ENCODE data around the gene SRSF8. TPM values are rescaled to one million over a fixed set of nuclear protein-coding genes. Genes with fewer than 3 reads are reported as not detected.

SRSF8 gene
- total RNA-seq, 4 donors from 2014 or later = 28.5 to 37.8 (median 33.3) TPM

DNA sequence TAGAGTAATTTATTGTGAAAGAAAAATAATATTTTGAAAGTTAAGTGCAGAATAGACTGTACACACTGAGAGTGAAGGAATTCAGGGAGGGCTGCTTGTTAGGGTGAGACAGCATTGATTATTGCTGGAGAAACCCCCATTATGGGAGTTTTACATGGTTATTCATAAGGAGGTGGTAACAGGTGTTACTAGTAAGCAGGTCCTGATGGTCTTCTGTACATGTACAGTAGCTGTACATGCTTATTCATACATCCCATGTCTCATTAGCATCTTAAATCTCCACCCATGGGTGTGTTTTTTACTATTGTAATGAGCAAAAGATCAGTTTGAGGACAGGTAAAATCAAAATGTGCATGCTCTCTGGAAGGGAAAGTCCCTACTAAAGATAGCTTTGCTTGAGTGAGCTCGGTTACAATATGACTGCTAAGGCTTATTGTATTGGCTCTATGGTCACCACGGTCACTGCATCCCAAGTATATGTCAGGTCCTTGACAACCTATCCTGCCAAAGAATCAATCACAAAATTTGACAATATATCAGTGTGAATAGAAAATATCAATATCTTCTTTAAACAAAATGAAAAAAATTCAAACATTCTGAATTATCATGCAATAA is 11.3 kb upstream of the SRSF8 start:
- Histone ChIP-seq H3K9me3 (no peaks in the 10 kb centered on the region), H3K4me3 (no peak overlapping the region), H3K27ac (no peak overlapping the region), H3K36me3 (no peaks in the 10 kb centered on the region), H3K4me1 (no peaks in the 10 kb centered on the region), H3K27me3 (peaks cover 5% of the 10 kb centered on the region)
- in situ Hi-C loops (cut with MboI; ENCODE audit: low pct_ligation_motif_present in 1 of 4, low pct_unique_long_range_greater_than_20kb in 1 of 4, low sequenced_read_pairs in 3 of 4) = no loop called here
- intact Hi-C loops (cut with DNase I; ENCODE audit: low total_unique reads) = no loop called here
- WGBS, 2 donors (ENCODE audit: low coverage in 1 of 2) = 41 to 50% methylated on average over 2 of the region's 2 CpGs
- no peak for TF ChIP-seq EP300 (IDR thresholded peaks at IDR 0.05; ENCODE audit: low read depth)
- TF ChIP-seq POLR2AphosphoS5 (IDR thresholded peaks at IDR 0.05) = no peak
- no peak for TF ChIP-seq POLR2A (IDR thresholded peaks at IDR 0.05)
- TF ChIP-seq, protein P1, sequence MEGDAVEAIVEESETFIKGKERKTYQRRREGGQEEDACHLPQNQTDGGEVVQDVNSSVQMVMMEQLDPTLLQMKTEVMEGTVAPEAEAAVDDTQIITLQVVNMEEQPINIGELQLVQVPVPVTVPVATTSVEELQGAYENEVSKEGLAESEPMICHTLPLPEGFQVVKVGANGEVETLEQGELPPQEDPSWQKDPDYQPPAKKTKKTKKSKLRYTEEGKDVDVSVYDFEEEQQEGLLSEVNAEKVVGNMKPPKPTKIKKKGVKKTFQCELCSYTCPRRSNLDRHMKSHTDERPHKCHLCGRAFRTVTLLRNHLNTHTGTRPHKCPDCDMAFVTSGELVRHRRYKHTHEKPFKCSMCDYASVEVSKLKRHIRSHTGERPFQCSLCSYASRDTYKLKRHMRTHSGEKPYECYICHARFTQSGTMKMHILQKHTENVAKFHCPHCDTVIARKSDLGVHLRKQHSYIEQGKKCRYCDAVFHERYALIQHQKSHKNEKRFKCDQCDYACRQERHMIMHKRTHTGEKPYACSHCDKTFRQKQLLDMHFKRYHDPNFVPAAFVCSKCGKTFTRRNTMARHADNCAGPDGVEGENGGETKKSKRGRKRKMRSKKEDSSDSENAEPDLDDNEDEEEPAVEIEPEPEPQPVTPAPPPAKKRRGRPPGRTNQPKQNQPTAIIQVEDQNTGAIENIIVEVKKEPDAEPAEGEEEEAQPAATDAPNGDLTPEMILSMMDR (IDR thresholded peaks at IDR 0.05) = no peak
- no peak for DNase-seq

DNA sequence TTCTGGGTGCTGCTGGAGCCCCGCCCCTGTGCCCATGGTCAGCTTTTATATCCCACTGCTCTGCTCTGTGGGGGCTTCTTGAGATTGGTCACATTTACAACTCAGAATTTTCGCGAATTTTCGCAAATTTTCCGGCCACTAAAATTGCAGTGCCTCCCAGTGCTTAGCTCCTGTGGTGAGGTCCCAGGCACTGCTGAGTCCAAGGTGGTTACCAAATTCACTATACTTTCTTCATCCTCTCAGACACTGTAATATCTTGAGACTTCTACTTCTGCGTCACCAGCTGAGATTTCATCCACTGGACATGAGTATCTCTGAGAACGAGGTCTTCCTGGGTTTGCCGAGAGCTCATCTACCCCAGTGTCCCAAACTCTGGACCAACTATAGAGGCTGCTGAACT is 8.8 kb upstream of the SRSF8 start:
- H3K36me3 ChIP-seq = no peaks in the 10 kb centered on the region
- H3K27ac ChIP-seq = no peak overlapping the region
- no peak for DNase-seq
- H3K9me3 ChIP-seq = no peaks in the 10 kb centered on the region
- intact Hi-C loops (cut with DNase I; ENCODE audit: low total_unique reads) (no loop called here), in situ Hi-C loops (cut with MboI; ENCODE audit: low pct_ligation_motif_present in 1 of 4, low pct_unique_long_range_greater_than_20kb in 1 of 4, low sequenced_read_pairs in 3 of 4) (no loop called here)
- no peaks in the 10 kb centered on the region for H3K4me1 ChIP-seq
- peaks cover 5% of the 10 kb centered on the region for H3K27me3 ChIP-seq
- WGBS, 2 donors (ENCODE audit: low coverage in 1 of 2) = 93 to 100% methylated on average over 3 to 8 of the region's 8 CpGs
- no peak overlapping the region for H3K4me3 ChIP-seq
- no peak for TF ChIP-seq POLR2A (IDR thresholded peaks at IDR 0.05)
- TF ChIP-seq, protein P1 (IDR thresholded peaks at IDR 0.05) = no peak
- TF ChIP-seq EP300 (IDR thresholded peaks at IDR 0.05; ENCODE audit: low read depth) = no peak
- no peak for TF ChIP-seq POLR2AphosphoS5 (IDR thresholded peaks at IDR 0.05)

DNA sequence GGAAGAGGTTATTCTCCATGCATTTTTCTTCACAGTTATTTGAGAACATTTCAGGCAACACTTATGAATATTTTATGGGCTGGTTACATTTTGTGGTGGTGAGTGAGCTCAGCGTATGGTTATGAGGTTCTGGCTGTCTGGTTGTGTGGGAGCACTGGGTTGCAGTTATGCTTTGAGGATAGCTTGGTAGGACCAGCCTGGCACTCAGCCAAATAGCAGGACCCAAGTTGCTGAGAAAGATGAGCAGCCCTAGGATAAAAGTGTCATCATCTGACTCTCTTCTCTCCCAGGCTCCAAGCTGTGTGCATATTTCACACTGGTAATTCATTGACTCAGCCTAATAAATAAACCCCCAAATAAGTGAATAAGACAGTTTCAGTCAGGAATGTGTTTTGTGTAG is 8.1 kb upstream of the SRSF8 start:
- no peak for TF ChIP-seq EP300 (IDR thresholded peaks at IDR 0.05; ENCODE audit: low read depth)
- no peak for TF ChIP-seq POLR2A (IDR thresholded peaks at IDR 0.05)
- TF ChIP-seq POLR2AphosphoS5 (IDR thresholded peaks at IDR 0.05) = no peak
- TF ChIP-seq, protein P1 (IDR thresholded peaks at IDR 0.05) = no peak
- 80 to 93% methylated on average over 1 of the region's 1 CpG for WGBS, 2 donors (ENCODE audit: low coverage in 1 of 2)
- Histone ChIP-seq H3K9me3 (no peaks in the 10 kb centered on the region), H3K27ac (no peak overlapping the region), H3K4me3 (no peak overlapping the region), H3K27me3 (peaks cover 3% of the 10 kb centered on the region), H3K4me1 (no peaks in the 10 kb centered on the region), H3K36me3 (no peaks in the 10 kb centered on the region)
- intact Hi-C loops (cut with DNase I; ENCODE audit: low total_unique reads) = no loop called here
- no peak for DNase-seq
- in situ Hi-C loops (cut with MboI; ENCODE audit: low pct_ligation_motif_present in 1 of 4, low pct_unique_long_range_greater_than_20kb in 1 of 4, low sequenced_read_pairs in 3 of 4) = no loop called here

DNA sequence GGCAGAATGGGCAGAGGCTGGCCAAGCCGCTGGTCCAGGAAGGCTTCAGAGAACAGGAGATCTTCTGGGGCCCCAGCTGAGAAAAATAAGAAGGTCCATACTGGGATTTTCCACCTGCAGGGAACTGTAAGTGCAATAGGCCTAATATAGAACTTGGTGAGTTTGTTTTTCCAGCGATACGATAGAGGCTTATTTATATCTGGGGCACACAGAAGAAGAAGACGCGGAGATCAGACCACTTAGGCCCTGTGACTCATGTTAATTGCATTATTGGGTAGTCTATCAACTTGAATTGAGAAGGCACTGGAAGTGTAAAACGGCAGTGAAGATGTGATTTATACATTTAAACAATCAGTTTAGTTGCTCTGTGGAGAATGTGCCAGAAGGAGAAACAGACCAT is 7.7 kb upstream of the SRSF8 start:
- intact Hi-C loops (cut with DNase I; ENCODE audit: low total_unique reads) = no loop called here
- no peak for DNase-seq
- Histone ChIP-seq H3K4me3 (no peak overlapping the region), H3K9me3 (no peaks in the 10 kb centered on the region), H3K4me1 (no peaks in the 10 kb centered on the region), H3K27ac (no peak overlapping the region), H3K27me3 (no peaks in the 10 kb centered on the region), H3K36me3 (no peaks in the 10 kb centered on the region)
- 84% methylated on average over 5 to 6 of the region's 6 CpGs for WGBS, 2 donors (ENCODE audit: low coverage in 1 of 2)
- TF ChIP-seq, protein P1 (IDR thresholded peaks at IDR 0.05) = no peak
- TF ChIP-seq POLR2AphosphoS5 (IDR thresholded peaks at IDR 0.05) (no peak), POLR2A (IDR thresholded peaks at IDR 0.05) (no peak), EP300 (IDR thresholded peaks at IDR 0.05; ENCODE audit: low read depth) (no peak)
- in situ Hi-C loops (cut with MboI; ENCODE audit: low pct_ligation_motif_present in 1 of 4, low pct_unique_long_range_greater_than_20kb in 1 of 4, low sequenced_read_pairs in 3 of 4) = no loop called here

Measured in transverse colon (tissue), 4 donors.